Skeletal muscle satellite cell (primary cell): ENCODE measurements around the gene VWA8.
A peak's percentile ranks its signal among the peaks of the same experiment; 100 is the strongest.

ENCODE experiments used
- H3K27me3 ChIP-seq: 2 replicates; pipeline ENCODE4 v1.7.0; 2013; ENCODE audit warnings: low read length; ENCODE audit not compliant: control insufficient read depth, insufficient read depth
- H3K36me3 ChIP-seq: 2 replicates; pipeline ENCODE4 v1.7.0; 2013; ENCODE audit warnings: mild to moderate bottlenecking, control low read depth, low read length; ENCODE audit not compliant: insufficient read depth
- H3K4me1 ChIP-seq: 2 replicates; pipeline ENCODE4 v1.7.0; 2013; ENCODE audit warnings: low read length; ENCODE audit not compliant: control insufficient read depth, insufficient read depth
- H3K4me2 ChIP-seq: 2 replicates; pipeline ENCODE4 v1.7.0; 2013; ENCODE audit warnings: mild to moderate bottlenecking, low read length
- H3K4me3 ChIP-seq: 2 replicates; pipeline ENCODE4 v1.7.0; 2013; ENCODE audit warnings: low read length
- H3K9ac ChIP-seq: 2 replicates; pipeline ENCODE4 v1.7.0; 2013; ENCODE audit warnings: mild to moderate bottlenecking, low read depth, low read length, moderate library complexity
- H3K9me3 ChIP-seq: replicated peaks from 2 replicates; pipeline ENCODE4 v1.7.0; 2013; ENCODE audit warnings: mild to moderate bottlenecking, control low read depth, low read length

The VWA8 gene

DNA sequence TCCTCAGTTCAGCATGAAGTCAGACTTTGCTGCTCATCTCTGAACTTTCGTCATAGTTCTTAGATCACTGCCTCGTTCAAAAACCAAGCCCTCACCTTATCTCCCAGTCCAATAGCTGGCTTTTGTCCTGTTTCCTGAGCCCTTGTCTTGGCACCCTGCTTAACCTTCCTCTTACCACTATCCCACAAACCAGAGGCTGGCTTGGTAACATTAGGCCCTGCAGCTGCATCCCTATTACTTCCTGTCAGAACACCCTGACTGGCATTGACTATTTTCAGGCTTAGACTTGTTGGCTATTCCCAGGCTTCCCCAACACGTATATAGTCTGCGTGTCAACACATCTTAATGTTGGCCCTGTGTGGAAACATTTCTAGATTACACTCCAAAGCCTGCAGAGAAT is 172.4 kb downstream of the VWA8 start:
- Histone ChIP-seq H3K27me3 (no peaks in the 10 kb centered on the region), H3K9me3 (no peaks in the 10 kb centered on the region), H3K4me3 (no peak overlapping the region), H3K4me1 (peaks cover 15% of the 10 kb centered on the region), H3K36me3 (no peaks in the 10 kb centered on the region), H3K4me2 (no peak overlapping the region), H3K9ac (no peak overlapping the region)

DNA sequence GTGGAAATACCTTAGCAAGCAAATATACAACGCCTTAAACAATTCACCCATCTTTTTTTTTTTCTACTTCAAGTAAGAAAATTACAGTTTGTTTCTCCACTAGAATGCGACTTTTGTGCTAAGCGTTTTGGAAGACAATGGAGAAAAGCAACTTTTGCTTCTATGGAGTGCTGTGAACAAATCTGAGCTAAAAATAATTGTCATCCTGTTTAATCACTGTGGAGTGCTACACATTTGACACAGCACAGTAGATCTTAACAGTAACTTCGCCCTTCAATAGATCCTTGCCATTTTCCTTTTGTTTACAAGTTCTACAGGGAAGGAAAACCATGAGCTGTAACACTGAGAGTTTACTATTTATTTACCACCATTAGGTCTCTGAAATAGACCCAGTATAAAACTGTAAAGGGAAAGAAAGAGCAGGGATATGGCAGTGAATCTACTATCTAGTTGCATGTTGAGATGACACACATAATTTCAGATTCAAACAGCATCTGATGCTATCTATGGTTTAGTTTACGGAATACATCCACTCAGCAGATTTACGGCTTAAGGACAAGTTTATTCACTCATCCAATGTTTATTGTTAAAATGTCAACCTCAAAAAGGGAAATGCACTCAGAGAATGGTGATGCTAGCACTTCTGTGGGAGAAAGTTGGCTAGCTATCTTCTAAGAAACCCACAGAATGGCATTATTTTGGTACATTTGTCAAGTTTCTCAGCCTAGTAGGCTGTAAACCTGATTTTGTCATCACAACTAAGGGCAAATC is 175.3 kb downstream of the VWA8 start:
- Histone ChIP-seq H3K36me3 (no peaks in the 10 kb centered on the region), H3K27me3 (no peaks in the 10 kb centered on the region), H3K9ac (no peak overlapping the region), H3K4me1 (peaks cover 14% of the 10 kb centered on the region), H3K4me3 (no peak overlapping the region), H3K9me3 (no peaks in the 10 kb centered on the region), H3K4me2 (no peak overlapping the region)

DNA sequence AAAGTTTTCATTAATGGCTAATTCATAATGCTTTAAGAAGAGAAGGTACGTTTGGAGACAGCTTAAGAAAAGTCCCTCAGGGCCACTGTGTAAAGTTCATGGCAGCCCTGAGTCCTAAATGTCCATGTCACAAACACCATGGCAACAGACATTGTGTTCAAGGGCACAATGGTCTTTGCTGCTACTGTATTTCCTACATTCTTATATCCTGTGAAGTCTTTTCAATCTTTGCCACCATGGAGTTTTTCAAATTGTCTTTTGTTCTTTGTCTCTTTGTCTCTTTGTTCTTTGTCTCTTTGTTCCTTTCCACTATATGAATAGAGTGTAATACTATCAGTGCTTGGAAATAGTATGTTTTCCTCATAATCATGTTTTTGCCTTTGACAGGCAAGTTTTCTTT is 178.8 kb downstream of the VWA8 start:
- H3K27me3 ChIP-seq, result no peaks in the 10 kb centered on the region
- no peak overlapping the region for H3K4me2 ChIP-seq
- H3K9me3 ChIP-seq, result no peaks in the 10 kb centered on the region
- no peaks in the 10 kb centered on the region for H3K36me3 ChIP-seq
- H3K9ac ChIP-seq, result no peak overlapping the region
- peaks cover 12% of the 10 kb centered on the region for H3K4me1 ChIP-seq
- H3K4me3 ChIP-seq, result no peak overlapping the region

DNA sequence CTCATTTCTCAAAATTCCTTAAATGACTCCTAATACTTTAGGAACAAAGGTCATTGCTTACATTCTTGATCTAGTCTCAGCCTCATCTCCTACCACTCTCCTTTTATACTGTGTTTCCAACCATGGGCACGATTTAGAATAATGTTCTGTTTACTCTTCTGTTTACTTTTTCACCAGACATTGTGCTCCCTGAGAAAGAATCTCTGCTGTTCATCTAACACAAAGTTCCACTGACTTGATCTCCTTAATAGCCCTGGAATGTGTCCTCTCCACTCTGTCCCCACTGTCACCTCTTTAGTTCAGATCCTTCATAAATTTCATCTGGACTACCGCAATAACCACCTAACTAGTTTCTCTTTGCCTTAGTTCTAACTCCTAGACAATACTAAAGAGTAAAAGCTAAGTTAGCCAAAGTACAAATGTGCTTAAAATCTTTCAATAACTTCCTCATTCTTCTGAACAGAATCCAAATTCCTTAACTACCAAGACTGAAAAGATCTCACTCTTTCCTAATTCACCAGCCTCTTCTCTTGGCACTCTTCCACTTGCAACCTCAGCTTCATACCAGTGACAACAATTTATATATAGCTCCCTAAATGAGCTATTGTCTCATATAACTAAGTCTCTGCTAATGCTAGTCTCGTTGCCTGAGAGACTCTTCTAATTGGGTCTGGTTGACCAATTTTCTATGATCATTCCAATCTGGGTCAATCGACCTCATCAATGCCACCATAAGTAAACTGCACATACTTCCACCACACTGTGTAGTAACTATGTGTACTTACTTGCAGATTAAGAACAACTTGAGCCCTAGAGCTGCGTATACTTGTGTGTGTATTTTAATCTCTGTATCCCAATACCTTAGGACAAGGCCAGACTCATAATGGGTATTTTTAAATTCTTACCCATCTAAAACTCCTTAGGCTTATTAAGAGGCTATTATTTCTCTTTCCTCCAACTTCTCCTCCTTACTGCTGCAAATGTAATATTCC is 179.9 kb downstream of the VWA8 start:
- no peaks in the 10 kb centered on the region for H3K9me3 ChIP-seq
- H3K4me3 ChIP-seq, result no peak overlapping the region
- H3K9ac ChIP-seq, result peak overlapping the region; percentile 15
- H3K36me3 ChIP-seq, result no peaks in the 10 kb centered on the region
- H3K27me3 ChIP-seq, result no peaks in the 10 kb centered on the region
- peaks cover 12% of the 10 kb centered on the region for H3K4me1 ChIP-seq
- peak overlapping the region; percentile 26 for H3K4me2 ChIP-seq

DNA sequence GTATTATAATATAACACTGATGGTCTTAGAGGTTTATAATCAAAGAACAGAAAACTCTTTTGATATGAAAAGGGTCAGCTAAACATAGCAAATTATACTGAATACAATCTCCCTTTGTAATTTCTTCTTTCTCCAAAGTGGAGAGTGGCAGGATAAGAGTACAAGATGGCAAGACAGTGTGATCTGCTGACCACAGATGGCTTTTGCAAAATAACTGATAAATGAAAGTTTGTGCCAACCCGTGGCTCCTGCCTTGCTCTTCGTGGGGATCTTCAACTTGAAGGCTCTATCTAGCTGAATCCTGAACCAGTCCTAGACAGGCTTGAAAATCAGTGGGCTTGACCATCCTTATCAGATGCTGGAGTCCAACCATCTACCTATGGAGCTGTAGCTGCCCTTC is 185.7 kb downstream of the VWA8 start:
- Histone ChIP-seq H3K27me3 (no peaks in the 10 kb centered on the region), H3K36me3 (no peaks in the 10 kb centered on the region), H3K4me3 (no peak overlapping the region), H3K9ac (no peak overlapping the region), H3K4me2 (no peak overlapping the region), H3K9me3 (no peaks in the 10 kb centered on the region), H3K4me1 (no peaks in the 10 kb centered on the region)

DNA sequence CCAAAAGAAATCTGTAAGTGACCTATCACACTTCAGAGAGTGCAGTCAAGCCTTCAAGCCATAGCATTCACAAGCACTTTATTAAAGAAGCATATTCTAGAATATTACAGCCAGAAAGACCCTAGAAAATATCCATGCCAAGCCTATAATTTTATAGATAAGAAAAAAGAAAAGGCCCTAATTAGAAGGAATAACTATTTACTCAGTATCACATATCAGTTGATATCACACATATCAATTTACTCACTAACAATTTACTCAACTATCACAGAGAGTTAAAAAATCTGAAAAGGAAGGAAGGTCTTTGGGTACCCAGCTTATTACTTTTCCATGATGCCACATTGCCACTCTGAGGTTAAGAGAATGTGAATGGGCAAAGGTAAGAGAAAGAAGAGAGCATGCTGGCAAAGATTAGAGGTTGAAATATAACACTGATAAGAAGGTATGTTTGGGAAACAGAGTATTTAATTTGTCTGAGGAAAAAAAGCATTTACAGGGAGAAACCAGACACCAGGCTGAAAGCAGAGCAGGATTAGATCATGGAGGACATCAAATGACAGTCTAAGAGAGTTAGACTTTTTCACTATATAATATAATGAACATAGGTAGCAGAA is 186.2 kb downstream of the VWA8 start:
- Histone ChIP-seq H3K9me3 (no peaks in the 10 kb centered on the region), H3K4me3 (no peak overlapping the region), H3K4me2 (no peak overlapping the region), H3K36me3 (no peaks in the 10 kb centered on the region), H3K27me3 (no peaks in the 10 kb centered on the region), H3K9ac (no peak overlapping the region), H3K4me1 (no peaks in the 10 kb centered on the region)

DNA sequence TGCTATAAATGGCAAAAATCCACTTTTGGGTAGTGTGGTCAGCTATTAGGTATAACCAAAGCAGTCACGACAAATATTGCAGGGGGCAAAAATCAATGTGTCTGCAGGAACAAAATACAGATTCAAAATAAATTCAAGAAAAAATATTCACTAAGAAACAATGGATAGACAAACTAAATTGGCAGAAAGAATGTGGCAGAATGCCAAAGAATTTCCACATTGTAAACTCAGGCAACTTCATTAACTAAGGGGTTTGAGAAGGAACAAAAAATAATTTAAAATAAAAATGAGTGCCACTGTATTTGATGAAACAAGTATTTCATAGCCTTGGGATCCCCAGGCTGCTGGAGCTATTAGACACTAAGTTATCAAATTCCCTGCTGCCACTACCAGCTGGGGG is 193.1 kb downstream of the VWA8 start:
- no peaks in the 10 kb centered on the region for H3K9me3 ChIP-seq
- H3K27me3 ChIP-seq, result no peaks in the 10 kb centered on the region
- no peak overlapping the region for H3K9ac ChIP-seq

DNA sequence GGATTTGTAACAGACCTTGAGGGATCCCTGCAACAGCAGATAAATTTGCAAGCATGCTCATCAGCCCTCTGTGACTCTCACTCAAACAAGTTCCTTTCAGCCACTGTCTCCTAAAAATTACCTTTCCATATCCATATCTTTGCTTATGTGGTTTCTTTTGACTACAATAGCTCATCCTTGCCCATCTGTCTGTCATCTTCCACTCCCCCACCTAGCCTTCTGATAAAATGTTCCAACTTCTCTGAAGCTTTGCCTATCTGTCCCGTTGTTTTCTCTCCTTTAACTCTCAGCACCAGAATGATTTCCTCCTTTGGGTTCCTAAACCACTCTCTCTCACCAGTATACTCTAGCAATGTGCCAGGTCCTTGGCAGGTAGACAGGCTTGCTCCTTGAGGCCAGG is 194.5 kb downstream of the VWA8 start:
- no peaks in the 10 kb centered on the region for H3K9me3 ChIP-seq

More for the DNA sequence above, 193.1 kb downstream of the VWA8 start:
- Histone ChIP-seq H3K4me1 (no peaks in the 10 kb centered on the region), H3K4me3 (no peak overlapping the region), H3K36me3 (no peaks in the 10 kb centered on the region), H3K4me2 (no peak overlapping the region)

DNA sequence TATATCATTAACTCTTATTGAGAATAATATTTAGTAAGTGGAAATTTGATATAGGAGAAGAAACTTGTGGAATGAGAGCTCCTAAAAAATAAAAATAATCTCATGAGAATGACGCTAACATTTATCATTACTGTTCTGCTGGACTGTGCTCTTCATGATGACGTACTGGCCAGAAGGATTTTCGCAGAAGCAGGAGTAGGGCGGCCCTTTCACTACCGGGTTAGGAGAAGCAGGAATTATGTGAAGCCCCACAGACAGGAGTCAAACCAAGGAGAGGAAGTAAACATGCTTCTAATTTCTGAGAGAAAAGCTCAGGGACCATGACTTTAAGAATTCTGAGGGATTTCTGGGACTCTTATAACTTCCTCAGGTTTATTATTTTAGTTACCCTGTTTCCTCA is 195.1 kb downstream of the VWA8 start:
- Histone ChIP-seq H3K36me3 (no peaks in the 10 kb centered on the region), H3K4me2 (no peak overlapping the region), H3K9me3 (no peaks in the 10 kb centered on the region), H3K27me3 (no peaks in the 10 kb centered on the region), H3K9ac (no peak overlapping the region), H3K4me1 (no peaks in the 10 kb centered on the region), H3K4me3 (no peak overlapping the region)

More for the DNA sequence above, 194.5 kb downstream of the VWA8 start:
- Histone ChIP-seq H3K4me3 (no peak overlapping the region), H3K27me3 (no peaks in the 10 kb centered on the region), H3K9ac (no peak overlapping the region), H3K36me3 (no peaks in the 10 kb centered on the region), H3K4me2 (no peak overlapping the region), H3K4me1 (no peaks in the 10 kb centered on the region)

DNA sequence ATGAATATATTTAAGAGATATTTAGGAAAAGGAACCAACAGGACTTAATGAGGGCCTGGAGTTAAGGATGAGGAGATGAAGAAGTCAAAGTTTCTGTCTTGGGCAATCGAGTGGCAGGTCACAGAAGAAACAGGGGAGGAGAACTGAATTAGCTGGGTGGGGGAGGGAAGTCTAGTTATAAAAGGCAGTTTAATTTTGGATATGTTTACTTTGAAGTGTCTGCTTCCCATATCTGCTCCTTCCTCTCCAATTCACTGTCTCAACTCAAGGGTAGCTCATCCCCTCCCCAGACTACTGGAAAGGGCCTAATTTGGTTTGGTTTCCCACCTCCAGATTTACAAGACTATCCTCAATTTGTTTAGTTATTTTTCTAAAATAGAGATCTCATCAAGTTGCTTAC is 195.9 kb downstream of the VWA8 start:
- H3K27me3 ChIP-seq, result no peaks in the 10 kb centered on the region
- no peaks in the 10 kb centered on the region for H3K36me3 ChIP-seq
- H3K9ac ChIP-seq, result no peak overlapping the region
- no peak overlapping the region for H3K4me3 ChIP-seq
- no peaks in the 10 kb centered on the region for H3K4me1 ChIP-seq
- H3K4me2 ChIP-seq, result no peak overlapping the region
- H3K9me3 ChIP-seq, result no peaks in the 10 kb centered on the region

DNA sequence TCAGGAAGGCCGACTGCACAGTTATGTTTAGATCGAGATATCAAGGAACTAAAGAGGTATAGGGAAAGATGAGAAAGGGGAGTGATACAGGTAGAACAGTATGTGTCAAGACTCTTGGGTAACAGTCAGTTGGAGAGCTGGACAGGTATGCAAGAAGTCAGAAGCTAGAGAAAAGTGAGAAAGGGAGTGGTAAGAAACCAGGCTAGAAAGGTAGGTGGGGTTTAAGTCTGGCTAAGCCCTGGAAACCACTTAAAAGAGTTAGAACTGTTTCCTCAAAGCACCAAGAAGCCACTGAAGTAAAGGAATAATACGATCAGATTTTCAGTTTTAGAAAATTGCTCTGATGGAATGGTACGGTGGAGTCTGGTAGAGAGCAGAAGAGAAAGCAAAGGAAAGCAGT is 196.4 kb downstream of the VWA8 start:
- Histone ChIP-seq H3K9me3 (no peaks in the 10 kb centered on the region), H3K9ac (no peak overlapping the region), H3K27me3 (no peaks in the 10 kb centered on the region), H3K4me1 (no peaks in the 10 kb centered on the region), H3K4me2 (no peak overlapping the region), H3K36me3 (no peaks in the 10 kb centered on the region), H3K4me3 (no peak overlapping the region)
